Midbrain (tissue), 1 donor: Measurements from ENCODE around the gene CYB561.

Source experiments
- DNase-seq: peaks from one replicate; lab custom pipeline; 2025; lab: John Stamatoyannopoulos, UW

Gene CYB561

GRCh38 chr17:63451150-63451549 is 5.0 kb upstream of the CYB561 start:
- no peak for DNase-seq

- DNase-seq: no peak
Observed at GRCh38 chr17:63450551-63450950, 4.4 kb upstream of the CYB561 start.

GRCh38 chr17:63448655-63449054 is 2.5 kb upstream of the CYB561 start:
- DNase-seq: no peak

- DNase-seq: no peak
Observed at GRCh38 chr17:63447471-63448009, 1.4 kb upstream of the CYB561 start.

- no peak for DNase-seq
Observed at GRCh38 chr17:63446753-63447470, 806 bp upstream of the CYB561 start.

GRCh38 chr17:63445571-63445953 is 544 bp downstream of the CYB561 start:
- DNase-seq: no peak

- DNase-seq: no peak
Observed at GRCh38 chr17:63445065-63445464, 1.0 kb downstream of the CYB561 start.

- no peak for DNase-seq
Observed at GRCh38 chr17:63444457-63444856, 1.6 kb downstream of the CYB561 start.

GRCh38 chr17:63443053-63443452 is 3.1 kb downstream of the CYB561 start:
- no peak for DNase-seq

GRCh38 chr17:63442549-63443035 is 3.5 kb downstream of the CYB561 start:
- no peak for DNase-seq

GRCh38 chr17:63442074-63442473 is 4.0 kb downstream of the CYB561 start:
- DNase-seq: no peak

GRCh38 chr17:63441654-63442053 is 4.5 kb downstream of the CYB561 start:
- no peak for DNase-seq

GRCh38 chr17:63440770-63441335 is 5.3 kb downstream of the CYB561 start:
- no peak for DNase-seq

GRCh38 chr17:63440127-63440769 is 5.9 kb downstream of the CYB561 start:
- no peak for DNase-seq

- no peak for DNase-seq
Observed at GRCh38 chr17:63439687-63440086, 6.4 kb downstream of the CYB561 start.

GRCh38 chr17:63438092-63439051 is 7.7 kb downstream of the CYB561 start:
- no peak for DNase-seq

- DNase-seq: no peak
Observed at GRCh38 chr17:63437287-63438091, 8.6 kb downstream of the CYB561 start.

- no peak for DNase-seq
Observed at GRCh38 chr17:63436523-63437110, 9.5 kb downstream of the CYB561 start.

GRCh38 chr17:63435681-63436522 is 10.2 kb downstream of the CYB561 start:
- DNase-seq: no peak
